GM12878 (cell line): ENCODE measurements around the gene CCHCR1. TPM values are rescaled to one million over a fixed set of nuclear protein-coding genes. Genes with fewer than 3 reads are reported as not detected.

Experiments
- ATAC-seq: fragments of 200-7000 bp; cut with Tn5 transposase; 3 replicates; pipeline ENCODE4 v1.9.1; 2020; ENCODE audit warnings: mild to moderate bottlenecking, moderate library complexity
- BruUV-seq: library from RNA; stranded (reverse); fragments of 400-500 nt; replicated peaks from 2 replicates; lab custom pipeline; 2021; lab: Mats Ljungman, UMichigan
- CTCF ChIA-PET: fragments of 300-600 bp; sonication (Branson Sonifier 250); formaldehyde crosslinking; extraction: SDS; loops from one replicate; lab custom pipeline; 2021; ENCODE audit warnings: inconsistent platforms; lab: Yijun Ruan, JAX
- POLR2A ChIA-PET: fragments of 350-600 bp; formaldehyde crosslinking; extraction: SDS; loops from one replicate; lab custom pipeline; 2021; ENCODE audit warnings: inconsistent platforms; lab: Charles Lee
- RAD21 ChIA-PET: fragments of 300-600 bp; sonication (Branson Sonifier 250); formaldehyde crosslinking; loops from one replicate; lab custom pipeline; 2023; ENCODE audit warnings: antibody characterized with exemption; ENCODE audit not compliant: unreplicated experiment; lab: Charles Lee
- SMC1A ChIA-PET: fragments of 300-600 bp; sonication (Branson Sonifier 250); formaldehyde crosslinking; loops from one replicate; lab custom pipeline; 2023; ENCODE audit not compliant: unreplicated experiment, uncharacterized antibody; lab: Charles Lee
- DNase-seq: peaks from one replicate; pipeline ENCODE4 v3.0.0-alpha.2; 2011; ENCODE audit warnings: low read depth, low spot score
- FAIRE-seq: peaks from 3 replicates; lab custom pipeline; 2011; peaks lifted over from hg19 to GRCh38; lab: Jason Lieb, UNC
- H2AFZ ChIP-seq: 2 replicates; pipeline ENCODE4 v1.6.0; 2011; ENCODE audit warnings: low read depth, low read length, control low read depth; ENCODE audit not compliant: control insufficient read depth
- H3K27ac ChIP-seq: 2 replicates; pipeline ENCODE4 v1.5.1; 2011; ENCODE audit warnings: control low read depth; ENCODE audit not compliant: control insufficient read depth, insufficient read depth
- H3K27me3 ChIP-seq, 2 experiments: replicated peaks in 1 of 2; 2 replicates each; pipeline versions ENCODE4 v1.6.0 to v1.6.1; 2011; ENCODE audit warnings: low read length in 1 of 2; ENCODE audit not compliant: control insufficient read depth in 2 of 2, insufficient read depth in 2 of 2
- H3K36me3 ChIP-seq, 2 experiments: 2 replicates each; pipeline ENCODE4 v1.5.1; 2011; ENCODE audit warnings: low read length in 1 of 2; ENCODE audit not compliant: control insufficient read depth in 2 of 2, insufficient read depth in 2 of 2
- H3K4me1 ChIP-seq: 2 replicates; pipeline ENCODE4 v1.6.1; 2011; ENCODE audit warnings: mild to moderate bottlenecking, low read length, moderate library complexity, mixed read lengths; ENCODE audit not compliant: control insufficient read depth, insufficient read depth
- H3K4me2 ChIP-seq: 2 replicates; pipeline ENCODE4 v1.6.0; 2011; ENCODE audit warnings: control low read depth; ENCODE audit not compliant: control insufficient read depth, insufficient read depth
- H3K4me3 ChIP-seq: fragments of 200-600 bp; sonication (generic); 2 replicates; pipeline ENCODE4 v1.5.1; 2016
- H3K79me2 ChIP-seq: 2 replicates; pipeline ENCODE4 v1.6.0; 2011; ENCODE audit warnings: low read length; ENCODE audit not compliant: control insufficient read depth, insufficient read depth
- H3K9ac ChIP-seq: 2 replicates; pipeline ENCODE4 v1.8.0; 2011; ENCODE audit warnings: low read length, control low read depth, mixed read lengths; ENCODE audit not compliant: control insufficient read depth, insufficient read depth
- H3K9me3 ChIP-seq: replicated peaks from 3 replicates; pipeline ENCODE4 v1.5.1; 2011; ENCODE audit warnings: mild to moderate bottlenecking, low read length; ENCODE audit not compliant: control insufficient read depth, insufficient read depth
- H4K20me1 ChIP-seq: 2 replicates; pipeline ENCODE4 v1.6.0; 2011; ENCODE audit not compliant: control insufficient read depth, insufficient read depth
- BMI1 ChIP-seq: fragments of 450-650 bp; IDR thresholded peaks from 2 replicates; pipeline ENCODE4 v1.6.1; 2016; ENCODE audit warnings: mild to moderate bottlenecking, moderate library complexity, borderline replicate concordance
- WGBS: methylation state at CpG from one replicate; pipeline ENCODE4 v1.1.6; 2016; ENCODE audit warnings: low lambda C conversion rate; ENCODE audit not compliant: insufficient replicate concordance, insufficient coverage; ENCODE audit errors: missing lambda C conversion rate; 5-methylcytosine and 5-hydroxymethylcytosine counted together
- in situ Hi-C: fragments of 300-500 bp; cut with MboI; formaldehyde crosslinking; loops from 9 replicates; pipeline ENCODE4 v1.14.3; 2018; ENCODE audit warnings: mixed read lengths
- intact Hi-C: fragments of 100-400 bp; cut with micrococcal nuclease; formaldehyde crosslinking; loops from one replicate; pipeline ENCODE4 v1.14.2; 2022; ENCODE audit not compliant: unreplicated experiment
- polyA plus RNA-seq, 11 experiments: library from polyadenylated mRNA; depleted of rRNA in 4 of 11; unstranded in 6 of 11; stranded (reverse) in 5 of 11; fragments of >200 nt; fragmentation: Nextera tagmentation in 4 of 11; fragmentation: Illumina TruSeq in 1 of 11; extraction: Ambion mirVana in 4 of 11; extraction: Trizol in 1 of 11; gene quantifications; 1 replicate in 1 of 11; 2 replicates in 10 of 11; pipeline versions ENCODE4 v1.2.1 to v1.2.3, GENCODE V29; 2011 to 2016; ENCODE audit warnings: inconsistent platforms in 2 of 11, missing spikeins in 2 of 11, low read depth in 1 of 11
- small RNA-seq: library from RNA; depleted of rRNA; stranded (forward); fragments of <200 nt; gene quantifications from one replicate; pipeline ENCODE3, GENCODE V24; 2014
- total RNA-seq, 4 experiments: library from RNA; depleted of rRNA in 3 of 4; stranded (reverse); fragments of >200 nt in 3 of 4; fragmentation: Illumina TruSeq in 1 of 4; extraction: Trizol in 1 of 4; gene quantifications; 2 replicates each; pipeline versions ENCODE4 v1.2.1 to v1.2.3, GENCODE V29; 2013 to 2021

Gene CCHCR1
- total and polyA plus RNA-seq, 10 of the 15 experiments (the other 5 are each of a cell fraction or from before 2014, with no cell fraction given) = 1.0 to 35.2 (median 24.7) TPM

DNA sequence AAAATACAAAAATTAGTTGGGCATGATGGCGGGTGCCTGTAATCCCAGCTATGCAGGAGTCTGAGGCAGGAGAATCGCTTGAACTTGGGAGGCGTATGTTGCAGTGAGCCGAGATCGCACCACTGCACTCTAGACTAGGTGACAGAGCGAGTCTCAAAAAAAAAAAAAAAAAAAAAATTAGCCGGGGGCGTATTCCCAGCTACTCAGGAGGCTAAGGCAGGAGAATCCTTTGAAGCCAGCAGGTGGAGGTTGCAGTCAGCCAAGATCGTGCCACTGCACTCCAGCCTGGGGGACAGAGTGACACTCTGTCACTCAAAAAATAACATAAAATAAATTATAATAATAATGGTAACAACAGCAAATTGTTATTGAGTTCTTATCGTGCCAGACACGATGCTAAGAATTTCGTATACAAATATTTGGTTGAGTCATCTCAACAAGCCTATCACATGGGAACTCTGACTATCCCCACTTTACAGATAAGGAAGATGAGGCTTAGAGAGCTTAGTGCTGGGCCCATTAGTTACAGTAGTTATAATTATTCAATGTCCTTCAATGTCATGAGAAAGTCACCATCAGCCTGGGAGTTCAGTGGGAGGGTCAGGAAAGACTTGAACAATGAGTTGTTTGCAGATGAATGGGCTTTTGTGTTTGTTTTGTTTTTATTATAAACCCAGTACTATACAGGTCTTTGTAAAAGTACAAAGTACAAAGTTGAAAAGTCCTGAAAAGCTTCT is 64.7 kb downstream of the CCHCR1 start:
- TF ChIP-seq BMI1 = no peak
- H3K27ac ChIP-seq = no peak overlapping the region
- in situ Hi-C loops = loop anchor here (10.0 kb wide), 1 partner anchor 628 kb away; no protein-coding TSS in a partner anchor

More for the DNA sequence above, 64.7 kb downstream of the CCHCR1 start:
- Histone ChIP-seq H3K9ac (no peak overlapping the region), H3K79me2 (no peaks in the 10 kb centered on the region), H3K4me2 (no peak overlapping the region), H3K9me3 (no peaks in the 10 kb centered on the region), H4K20me1 (no peaks in the 10 kb centered on the region), H3K27me3 (no peaks in the 10 kb centered on the region; a peak in 1 of 4 replicates), H3K4me3 (no peak overlapping the region), H3K36me3 (no peaks in the 10 kb centered on the region), H2AFZ (no peak overlapping the region), H3K4me1 (no peaks in the 10 kb centered on the region)
- no peak for FAIRE-seq
- ATAC-seq = no peak
- ChIA-PET POLR2A (no interaction called here), RAD21 (interaction anchor here (0.8 to 2.5 kb wide), 2 partner anchors 13 to 625 kb away, joined by 3 to 6 read pairs; no protein-coding TSS in a partner anchor), SMC1A (interaction anchor here (0.6 to 1.4 kb wide), 4 partner anchors 10 to 625 kb away, joined by 3 read pairs; no protein-coding TSS in a partner anchor), CTCF (interaction anchor here (1.3 to 4.6 kb wide), 6 partner anchors 13 to 548 kb away, joined by 3 to 30 read pairs (median 5); partner anchors contain the start of gene PSORS1C1)
- no TSS peak for BruUV-seq
- WGBS = 64% methylated on average over 10 of the region's 12 CpGs
- DNase-seq = no peak
- intact Hi-C loops = no loop called here

Small RNA genes within 50 kb of the gene (small RNA-seq; reads per million reads assigned to genes)
- gene POLR2LP1 = not detected

Other genes starting within 250 kb of the CCHCR1 start
Only the 7 nearest of the 15 such genes appear.
- gene C6orf15, start 45.2 kb downstream of the CCHCR1 start, total RNA-seq (2014; rRNA removed) = not detected in 2 replicates
- gene C6orf15, start 45.2 kb downstream of the CCHCR1 start, total RNA-seq (2014; rRNA removed; fragmentation: Illumina TruSeq; extraction: Trizol) = not detected in 2 replicates
- not detected in 2 replicates for gene C6orf15, start 45.2 kb downstream of the CCHCR1 start, total RNA-seq (2021)
- not detected in 2 replicates for gene C6orf15, start 45.2 kb downstream of the CCHCR1 start, polyA plus RNA-seq (2011; rRNA removed)
- gene C6orf15, start 45.2 kb downstream of the CCHCR1 start, polyA plus RNA-seq (2014; fragmentation: Illumina TruSeq; extraction: Trizol) = not detected in 2 replicates
- gene C6orf15, start 45.2 kb downstream of the CCHCR1 start, polyA plus RNA-seq (2014; fragmentation: Nextera tagmentation; extraction: Ambion mirVana) = not detected
- not detected in 2 replicates for gene C6orf15, start 45.2 kb downstream of the CCHCR1 start, polyA plus RNA-seq (2014; rRNA removed)
- gene C6orf15, start 45.2 kb downstream of the CCHCR1 start, polyA plus RNA-seq (2016; fragmentation: Nextera tagmentation; extraction: Ambion mirVana) = not detected
- not detected in 2 replicates for gene PSORS1C1, start 43.0 kb downstream of the CCHCR1 start, total RNA-seq (2014; rRNA removed)
- gene PSORS1C1, start 43.0 kb downstream of the CCHCR1 start, total RNA-seq (2014; rRNA removed; fragmentation: Illumina TruSeq; extraction: Trizol) = not detected in 2 replicates
- 0.64 TPM in 1 of 2 replicates, not detected in the other for gene PSORS1C1, start 43.0 kb downstream of the CCHCR1 start, total RNA-seq (2021)
- 0.10 and 0.15 TPM in 2 replicates for gene PSORS1C1, start 43.0 kb downstream of the CCHCR1 start, polyA plus RNA-seq (2011; rRNA removed)
- 0.57 TPM in 1 of 2 replicates, not detected in the other for gene PSORS1C1, start 43.0 kb downstream of the CCHCR1 start, polyA plus RNA-seq (2014; fragmentation: Illumina TruSeq; extraction: Trizol)
- gene PSORS1C1, start 43.0 kb downstream of the CCHCR1 start, polyA plus RNA-seq (2014; fragmentation: Nextera tagmentation; extraction: Ambion mirVana) = under 1 TPM; 0.13 to 0.20 TPM
- not detected in 2 replicates for gene PSORS1C1, start 43.0 kb downstream of the CCHCR1 start, polyA plus RNA-seq (2014; rRNA removed)
- gene PSORS1C1, start 43.0 kb downstream of the CCHCR1 start, polyA plus RNA-seq (2016; fragmentation: Nextera tagmentation; extraction: Ambion mirVana) = under 1 TPM in 1 of 2 experiments, not detected in 1; 1.00 TPM
- gene CDSN, start 37.4 kb downstream of the CCHCR1 start, total RNA-seq (2014; rRNA removed) = not detected in 2 replicates
- not detected in 2 replicates for gene CDSN, start 37.4 kb downstream of the CCHCR1 start, total RNA-seq (2014; rRNA removed; fragmentation: Illumina TruSeq; extraction: Trizol)
- not detected in 2 replicates for gene CDSN, start 37.4 kb downstream of the CCHCR1 start, total RNA-seq (2021)
- gene CDSN, start 37.4 kb downstream of the CCHCR1 start, polyA plus RNA-seq (2011; rRNA removed) = not detected in 2 replicates
- 0.01 TPM in 1 of 2 replicates, not detected in the other for gene CDSN, start 37.4 kb downstream of the CCHCR1 start, polyA plus RNA-seq (2014; fragmentation: Illumina TruSeq; extraction: Trizol)
- gene CDSN, start 37.4 kb downstream of the CCHCR1 start, polyA plus RNA-seq (2014; fragmentation: Nextera tagmentation; extraction: Ambion mirVana) = not detected
- gene CDSN, start 37.4 kb downstream of the CCHCR1 start, polyA plus RNA-seq (2014; rRNA removed) = not detected in 2 replicates
- gene CDSN, start 37.4 kb downstream of the CCHCR1 start, polyA plus RNA-seq (2016; fragmentation: Nextera tagmentation; extraction: Ambion mirVana) = not detected
- not detected in 2 replicates for gene PSORS1C2, start 18.7 kb downstream of the CCHCR1 start, total RNA-seq (2014; rRNA removed)
- not detected in 2 replicates for gene PSORS1C2, start 18.7 kb downstream of the CCHCR1 start, total RNA-seq (2014; rRNA removed; fragmentation: Illumina TruSeq; extraction: Trizol)
- gene PSORS1C2, start 18.7 kb downstream of the CCHCR1 start, total RNA-seq (2021) = not detected in 2 replicates
- gene PSORS1C2, start 18.7 kb downstream of the CCHCR1 start, polyA plus RNA-seq (2011; rRNA removed) = not detected in 2 replicates
- not detected in 2 replicates for gene PSORS1C2, start 18.7 kb downstream of the CCHCR1 start, polyA plus RNA-seq (2014; fragmentation: Illumina TruSeq; extraction: Trizol)
- gene PSORS1C2, start 18.7 kb downstream of the CCHCR1 start, polyA plus RNA-seq (2014; fragmentation: Nextera tagmentation; extraction: Ambion mirVana) = not detected
- not detected in 2 replicates for gene PSORS1C2, start 18.7 kb downstream of the CCHCR1 start, polyA plus RNA-seq (2014; rRNA removed)
- not detected for gene PSORS1C2, start 18.7 kb downstream of the CCHCR1 start, polyA plus RNA-seq (2016; fragmentation: Nextera tagmentation; extraction: Ambion mirVana)
- gene TCF19, start 787 bp upstream of the CCHCR1 start, total RNA-seq (2014; rRNA removed) = 90.5 and 103 TPM in 2 replicates
- gene TCF19, start 787 bp upstream of the CCHCR1 start, total RNA-seq (2014; rRNA removed; fragmentation: Illumina TruSeq; extraction: Trizol) = 42.6 and 46.3 TPM in 2 replicates
- 60.2 and 61.1 TPM in 2 replicates for gene TCF19, start 787 bp upstream of the CCHCR1 start, total RNA-seq (2021)
- gene TCF19, start 787 bp upstream of the CCHCR1 start, polyA plus RNA-seq (2011; rRNA removed) = 28.3 and 29.0 TPM in 2 replicates
- 33.9 and 43.6 TPM in 2 replicates for gene TCF19, start 787 bp upstream of the CCHCR1 start, polyA plus RNA-seq (2014; fragmentation: Illumina TruSeq; extraction: Trizol)
- 10 to 100 TPM in 1 of 2 experiments, 1 to 10 TPM in 1; 7.7 to 19.5 TPM for gene TCF19, start 787 bp upstream of the CCHCR1 start, polyA plus RNA-seq (2014; fragmentation: Nextera tagmentation; extraction: Ambion mirVana)
- gene TCF19, start 787 bp upstream of the CCHCR1 start, polyA plus RNA-seq (2014; rRNA removed) = 83.5 and 91.4 TPM in 2 replicates
- 10 to 100 TPM; 77.9 to 85.0 TPM for gene TCF19, start 787 bp upstream of the CCHCR1 start, polyA plus RNA-seq (2016; fragmentation: Nextera tagmentation; extraction: Ambion mirVana)
- gene POU5F1, start 12.9 kb upstream of the CCHCR1 start, total RNA-seq (2014; rRNA removed) = 3.1 and 4.1 TPM in 2 replicates
- gene POU5F1, start 12.9 kb upstream of the CCHCR1 start, total RNA-seq (2014; rRNA removed; fragmentation: Illumina TruSeq; extraction: Trizol) = 4.5 and 5.3 TPM in 2 replicates
- 2.0 and 3.7 TPM in 2 replicates for gene POU5F1, start 12.9 kb upstream of the CCHCR1 start, total RNA-seq (2021)
- gene POU5F1, start 12.9 kb upstream of the CCHCR1 start, polyA plus RNA-seq (2011; rRNA removed) = 2.3 and 2.5 TPM in 2 replicates
- gene POU5F1, start 12.9 kb upstream of the CCHCR1 start, polyA plus RNA-seq (2014; fragmentation: Illumina TruSeq; extraction: Trizol) = 2.1 and 4.8 TPM in 2 replicates
- 1 to 10 TPM; 1.4 to 2.7 TPM for gene POU5F1, start 12.9 kb upstream of the CCHCR1 start, polyA plus RNA-seq (2014; fragmentation: Nextera tagmentation; extraction: Ambion mirVana)
- gene POU5F1, start 12.9 kb upstream of the CCHCR1 start, polyA plus RNA-seq (2014; rRNA removed) = 3.7 and 5.5 TPM in 2 replicates
- gene POU5F1, start 12.9 kb upstream of the CCHCR1 start, polyA plus RNA-seq (2016; fragmentation: Nextera tagmentation; extraction: Ambion mirVana) = 1 to 10 TPM; 1.8 to 2.0 TPM
- 1,016 and 1,050 TPM in 2 replicates for gene HLA-C, start 114.3 kb upstream of the CCHCR1 start, total RNA-seq (2014; rRNA removed)
- 360 and 377 TPM in 2 replicates for gene HLA-C, start 114.3 kb upstream of the CCHCR1 start, total RNA-seq (2014; rRNA removed; fragmentation: Illumina TruSeq; extraction: Trizol)
- gene HLA-C, start 114.3 kb upstream of the CCHCR1 start, total RNA-seq (2021) = 1,014 and 1,087 TPM in 2 replicates
- 679 and 1,092 TPM in 2 replicates for gene HLA-C, start 114.3 kb upstream of the CCHCR1 start, polyA plus RNA-seq (2011; rRNA removed)
- 301 and 341 TPM in 2 replicates for gene HLA-C, start 114.3 kb upstream of the CCHCR1 start, polyA plus RNA-seq (2014; fragmentation: Illumina TruSeq; extraction: Trizol)
- gene HLA-C, start 114.3 kb upstream of the CCHCR1 start, polyA plus RNA-seq (2014; fragmentation: Nextera tagmentation; extraction: Ambion mirVana) = 100 to 1,000 TPM; 121 to 379 TPM
- 1,027 and 1,150 TPM in 2 replicates for gene HLA-C, start 114.3 kb upstream of the CCHCR1 start, polyA plus RNA-seq (2014; rRNA removed)
- 100 to 1,000 TPM; 764 to 848 TPM for gene HLA-C, start 114.3 kb upstream of the CCHCR1 start, polyA plus RNA-seq (2016; fragmentation: Nextera tagmentation; extraction: Ambion mirVana)